IPS-NIHi11 (cell line): Measurements from ENCODE around the gene KRTAP3-1.

Experiments
- DNase-seq: peaks from one replicate; pipeline ENCODE4 v3.0.0; 2012; ENCODE audit warnings: mixed read lengths, low spot score

The KRTAP3-1 gene

GRCh38 chr17:40978575-40979151 lies 30.3 kb downstream of the KRTAP3-1 start:
- no peak for DNase-seq

GRCh38 chr17:40975516-40975915 lies 33.4 kb downstream of the KRTAP3-1 start:
- no peak for DNase-seq

GRCh38 chr17:40974366-40974765 lies 34.6 kb downstream of the KRTAP3-1 start:
- DNase-seq: no peak

- DNase-seq: no peak
These were observed 41.3 kb downstream of the KRTAP3-1 start for GRCh38 chr17:40967582-40967981.

GRCh38 chr17:40966848-40967247 lies 42.1 kb downstream of the KRTAP3-1 start, which contains the start of gene KRT39:
KRT39 (minus strand) TSS chr17:40966948; CDS start chr17:40966856, 92 bp downstream.
- DNase-seq: no peak

GRCh38 chr17:40963838-40964237 lies 45.1 kb downstream of the KRTAP3-1 start:
- DNase-seq: peak; percentile 50

GRCh38 chr17:40962059-40962561 lies 46.8 kb downstream of the KRTAP3-1 start:
- no peak for DNase-seq

- no peak for DNase-seq
These were observed 47.3 kb downstream of the KRTAP3-1 start for GRCh38 chr17:40961591-40961990.

- DNase-seq: no peak
These were observed 48.8 kb downstream of the KRTAP3-1 start for GRCh38 chr17:40960144-40960543.
